Measurements from ENCODE around the gene AMIGO2.
A peak's percentile ranks its signal among the peaks of the same experiment; 100 is the strongest.

The AMIGO2 gene

DNA sequence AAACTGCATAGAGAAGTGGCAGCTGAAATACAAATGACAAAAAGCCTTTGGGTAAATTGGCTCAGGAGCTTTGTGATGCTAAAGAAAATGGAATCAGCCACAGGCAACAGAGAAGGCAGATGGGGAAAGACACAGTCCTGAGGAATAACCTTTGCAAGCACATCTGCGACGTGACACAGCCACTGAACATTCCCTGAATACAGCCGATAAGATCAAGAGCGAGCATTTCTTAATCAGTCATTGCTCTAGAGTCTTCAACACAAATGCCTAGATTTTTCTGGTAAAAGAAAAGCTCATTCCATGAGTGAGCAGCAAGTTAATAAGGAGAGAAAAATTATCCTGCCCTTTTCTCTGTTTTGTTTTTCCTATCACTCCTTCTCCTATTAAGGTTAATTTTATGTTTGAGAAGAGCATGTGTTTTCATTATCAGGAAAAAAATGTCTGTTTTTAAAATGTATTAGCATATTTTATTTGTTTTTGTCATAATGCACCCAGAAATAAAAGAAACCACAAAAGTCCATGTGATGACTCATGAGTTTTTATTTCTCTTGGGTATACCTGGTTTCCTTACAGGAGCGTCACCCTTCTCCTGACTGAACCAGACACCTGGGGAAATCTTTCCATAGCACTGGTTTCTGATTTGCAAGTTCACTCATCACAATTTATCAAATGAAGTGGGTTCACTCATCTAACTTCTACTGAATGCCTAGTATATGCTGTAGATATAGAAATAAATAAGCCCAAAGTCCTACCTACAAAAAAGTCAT, 45.8 kb downstream of the AMIGO2 start:
- DNase-seq (ENCODE audit: low spot score), result no peak

DNA sequence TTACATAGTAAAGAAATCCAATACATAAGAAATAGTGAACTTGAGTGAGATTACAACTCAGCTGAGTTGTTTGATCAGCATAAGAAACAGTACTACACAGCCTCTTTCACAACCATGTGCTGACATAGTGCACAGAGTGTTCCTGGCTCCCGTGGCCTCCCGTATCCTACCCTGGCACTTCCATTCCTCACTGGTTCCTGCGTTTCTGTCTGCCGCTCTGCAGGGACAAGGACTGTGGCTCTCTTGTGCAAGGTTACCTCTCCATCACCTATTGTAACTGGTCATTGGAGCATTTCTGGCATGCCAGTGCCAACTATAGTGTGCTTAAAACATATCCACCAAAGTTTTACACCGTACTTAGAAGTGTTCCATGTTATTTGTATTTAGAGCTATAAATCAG, 46.7 kb downstream of the AMIGO2 start:
- DNase-seq (ENCODE audit: low spot score), result no peak

DNA sequence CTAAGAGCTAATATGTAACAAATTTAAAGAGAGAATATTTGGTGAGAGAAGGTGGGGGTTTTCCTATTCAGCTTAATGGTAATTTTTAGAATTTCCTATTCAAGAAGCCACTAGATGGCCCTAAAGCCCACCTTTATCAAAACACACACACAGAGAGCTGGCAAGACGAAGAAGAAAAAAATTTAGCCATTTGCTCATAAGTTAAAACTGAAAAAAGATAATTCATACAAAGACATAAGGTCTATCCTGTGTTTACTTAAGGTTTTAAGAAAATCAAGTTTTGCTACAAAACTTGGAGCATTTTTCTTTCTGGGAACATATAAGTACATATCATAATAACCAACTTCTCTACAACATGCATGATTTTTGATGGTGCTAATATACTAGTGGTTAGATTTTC, 47.1 kb downstream of the AMIGO2 start:
- DNase-seq (ENCODE audit: low spot score), result peak; percentile 30

DNA sequence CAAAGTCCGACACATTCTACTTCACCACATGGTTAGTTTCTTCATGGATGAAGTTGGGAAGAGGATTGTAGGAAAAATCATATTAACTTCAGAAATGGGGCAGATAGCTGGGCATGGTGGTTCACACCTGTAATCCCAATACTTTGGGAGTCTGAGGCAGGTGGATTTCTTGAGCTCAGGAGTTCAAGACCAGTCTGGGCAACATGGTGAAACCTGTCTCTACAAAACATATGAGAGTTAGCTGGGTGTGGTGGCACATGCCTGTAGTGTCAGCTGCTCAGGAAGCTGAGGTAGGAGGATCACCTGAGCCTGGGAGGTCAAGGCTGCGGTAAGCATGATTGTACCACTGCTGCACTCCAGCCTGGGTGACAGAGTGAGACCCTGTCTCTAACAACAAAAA, 49.9 kb downstream of the AMIGO2 start:
- DNase-seq (ENCODE audit: low spot score), result no peak

DNA sequence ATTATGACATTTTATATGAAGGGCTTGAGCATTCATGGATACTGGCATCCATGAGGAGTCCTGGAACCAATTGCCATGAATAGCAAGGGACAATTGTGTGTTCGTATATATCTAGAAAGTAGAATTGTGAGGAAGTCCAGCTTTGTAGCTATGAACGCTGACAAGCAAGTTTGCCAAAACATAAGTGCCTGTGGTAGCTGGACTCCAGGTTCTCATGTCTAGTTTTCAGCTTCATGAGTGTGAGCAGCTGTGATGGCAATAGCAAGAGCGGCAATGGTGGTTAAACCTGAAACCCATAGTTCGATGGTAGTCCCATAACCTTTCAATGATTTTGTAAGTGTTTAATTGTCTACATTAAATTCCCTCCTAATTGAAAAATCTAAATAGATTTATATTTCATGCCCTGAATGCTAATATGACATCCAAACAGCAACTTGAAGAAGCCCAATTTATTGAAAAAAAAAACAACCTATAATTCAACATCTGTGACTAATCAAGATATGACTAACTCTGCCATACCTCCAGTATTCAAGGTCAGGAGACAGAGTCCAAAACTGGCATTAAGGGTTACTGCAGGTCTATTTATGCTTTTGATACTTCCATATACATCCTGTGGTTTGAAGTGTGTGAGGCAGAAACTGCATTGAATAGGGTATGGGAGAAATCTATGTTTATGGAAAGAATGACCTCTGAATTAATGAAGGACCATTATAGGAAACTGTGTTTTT, 50.6 kb downstream of the AMIGO2 start:
- DNase-seq (ENCODE audit: low spot score), result no peak

DNA sequence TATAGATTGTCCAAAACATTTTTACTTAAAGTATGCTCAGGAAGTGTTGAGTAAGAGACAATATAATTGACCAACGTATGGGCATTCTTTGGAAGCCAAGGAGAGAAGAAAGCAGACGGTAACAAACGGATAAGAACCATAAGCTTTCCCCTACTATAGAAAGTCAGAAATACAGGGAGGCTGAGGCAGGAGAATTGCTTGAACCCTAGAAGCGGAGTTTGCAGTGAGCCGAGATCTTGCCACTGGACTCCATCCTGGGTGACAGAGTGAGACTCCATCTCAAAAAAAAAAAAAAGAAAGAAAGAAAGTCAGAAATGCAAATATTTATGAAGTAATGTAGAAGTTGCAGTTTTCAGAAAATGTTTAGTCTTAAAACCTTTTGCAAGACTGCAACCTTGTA, 51.6 kb downstream of the AMIGO2 start:
- no peak for DNase-seq (ENCODE audit: low spot score)
